ENCODE results near the gene VPS11. TPM values are rescaled to one million over a fixed set of nuclear protein-coding genes. Genes with fewer than 3 reads are reported as not detected.

VPS11 gene
- total RNA-seq, 1 experiment from 2014 or later = 48.7 TPM

GRCh38 chr11:119027561-119028345 lies 39.9 kb upstream of the VPS11 start:
- no peaks in the 10 kb centered on the region for H3K9me2 ChIP-seq (replicated peaks; ENCODE audit: low read length)
- intact Hi-C loops (cut with micrococcal nuclease) = no loop called here
- H4K20me1 ChIP-seq (ENCODE audit: low read length) = no peaks in the 10 kb centered on the region
- no peak overlapping the region for H2AFZ ChIP-seq (ENCODE audit: low read length)
- ATAC-seq (no peak), DNase-seq (no peak)
- H3K4me2 ChIP-seq (ENCODE audit: low read length) = no peak overlapping the region
- peaks cover 5% of the 10 kb centered on the region for H3F3A ChIP-seq (ENCODE audit: low read length, unreplicated experiment)
- ChIA-PET CTCF (no interaction called here), POLR2A (ENCODE audit: unreplicated experiment) (no interaction called here)
- peaks cover 36% of the 10 kb centered on the region for H3K79me2 ChIP-seq (ENCODE audit: low read length)
- peaks cover 24% of the 10 kb centered on the region for H3K36me3 ChIP-seq (ENCODE audit: low read depth, low read length)
- H3K27ac ChIP-seq (ENCODE audit: low read length) = no peak overlapping the region
- H3K4me3 ChIP-seq (ENCODE audit: low read length) = no peak overlapping the region
- TF ChIP-seq EZH2 (IDR thresholded peaks at IDR 0.05; ENCODE audit: low read length, unreplicated experiment) = no peak
- no peak for TF ChIP-seq EZH2phosphoT487 (IDR thresholded peaks at IDR 0.05; ENCODE audit: borderline replicate concordance, low read length)
- no peak for TF ChIP-seq CTCF (conservative IDR thresholded peaks at IDR 0.05; ENCODE audit: low read depth, low read length)
- H3K4me1 ChIP-seq (ENCODE audit: insufficient read depth, low read length) = peaks cover 16% of the 10 kb centered on the region
- no peaks in the 10 kb centered on the region for H3K9me3 ChIP-seq (ENCODE audit: low read length)
- no TSS peak for BruUV-seq (replicated peaks)
- H3K27me3 ChIP-seq (ENCODE audit: low read length) = no peaks in the 10 kb centered on the region
- no peak overlapping the region for H3K9ac ChIP-seq (ENCODE audit: low read length)

- intact Hi-C loops (cut with micrococcal nuclease) = no loop called here
- Histone ChIP-seq H3K9me3 (ENCODE audit: low read length) (no peaks in the 10 kb centered on the region), H3K27ac (ENCODE audit: low read length) (no peak overlapping the region), H3K4me1 (ENCODE audit: insufficient read depth, low read length) (peaks cover 16% of the 10 kb centered on the region), H3K4me2 (ENCODE audit: low read length) (peak overlapping the region; percentile 99), H2AFZ (ENCODE audit: low read length) (no peak overlapping the region), H3K27me3 (ENCODE audit: low read length) (no peaks in the 10 kb centered on the region), H3K9ac (ENCODE audit: low read length) (no peak overlapping the region), H3F3A (ENCODE audit: low read length, unreplicated experiment) (peaks cover 5% of the 10 kb centered on the region), H3K4me3 (ENCODE audit: low read length) (peak overlapping the region; percentile 96; the same call in 1 of the 2 replicates), H4K20me1 (ENCODE audit: low read length) (no peaks in the 10 kb centered on the region), H3K79me2 (ENCODE audit: low read length) (peaks cover 32% of the 10 kb centered on the region), H3K9me2 (replicated peaks; ENCODE audit: low read length) (no peaks in the 10 kb centered on the region), H3K36me3 (ENCODE audit: low read depth, low read length) (peaks cover 20% of the 10 kb centered on the region)
- no peak for DNase-seq
- ChIA-PET POLR2A (ENCODE audit: unreplicated experiment) (no interaction called here), CTCF (no interaction called here)
- BruUV-seq (replicated peaks) = no TSS peak
- ATAC-seq = no peak
- no peak for TF ChIP-seq CTCF (conservative IDR thresholded peaks at IDR 0.05; ENCODE audit: low read depth, low read length)
- TF ChIP-seq EZH2 (IDR thresholded peaks at IDR 0.05; ENCODE audit: low read length, unreplicated experiment) = no peak
- TF ChIP-seq EZH2phosphoT487 (IDR thresholded peaks at IDR 0.05; ENCODE audit: borderline replicate concordance, low read length) = no peak
These were observed 39.1 kb upstream of the VPS11 start for GRCh38 chr11:119028346-119029068.

- no TSS peak for BruUV-seq (replicated peaks)
- no peak for DNase-seq
- intact Hi-C loops (cut with micrococcal nuclease) = no loop called here
These were observed 38.6 kb upstream of the VPS11 start for GRCh38 chr11:119029069-119029339.

More at GRCh38 chr11:119029069-119029339, 38.6 kb upstream of the VPS11 start:
- H3K36me3 ChIP-seq (ENCODE audit: low read depth, low read length) = peaks cover 15% of the 10 kb centered on the region; the same call in 1 of the 2 replicates
- ChIA-PET POLR2A (ENCODE audit: unreplicated experiment) (interaction anchor here (0.6 kb wide), 1 partner anchor 9 kb away, joined by 4 read pairs; no protein-coding TSS in a partner anchor), CTCF (no interaction called here)
- H3K4me2 ChIP-seq (ENCODE audit: low read length) = peak overlapping the region; percentile 99
- peak overlapping the region; percentile 96 for H3K4me3 ChIP-seq (ENCODE audit: low read length)
- H3K27me3 ChIP-seq (ENCODE audit: low read length) = no peaks in the 10 kb centered on the region
- H2AFZ ChIP-seq (ENCODE audit: low read length) = no peak overlapping the region
- no peak overlapping the region for H3K27ac ChIP-seq (ENCODE audit: low read length)
- H3F3A ChIP-seq (ENCODE audit: low read length, unreplicated experiment) = peaks cover under 1% of the 10 kb centered on the region
- no peaks in the 10 kb centered on the region for H3K9me2 ChIP-seq (replicated peaks; ENCODE audit: low read length)
- ATAC-seq = no peak
- H3K9me3 ChIP-seq (ENCODE audit: low read length) = no peaks in the 10 kb centered on the region
- no peaks in the 10 kb centered on the region for H4K20me1 ChIP-seq (ENCODE audit: low read length)
- peaks cover 16% of the 10 kb centered on the region for H3K4me1 ChIP-seq (ENCODE audit: insufficient read depth, low read length)
- peaks cover 27% of the 10 kb centered on the region for H3K79me2 ChIP-seq (ENCODE audit: low read length)
- no peak overlapping the region for H3K9ac ChIP-seq (ENCODE audit: low read length)
- no peak for TF ChIP-seq EZH2 (IDR thresholded peaks at IDR 0.05; ENCODE audit: low read length, unreplicated experiment)
- no peak for TF ChIP-seq EZH2phosphoT487 (IDR thresholded peaks at IDR 0.05; ENCODE audit: borderline replicate concordance, low read length)
- TF ChIP-seq CTCF (conservative IDR thresholded peaks at IDR 0.05; ENCODE audit: low read depth, low read length) = no peak

Data from PC-3 (cell line).